Dedifferentiated amniotic fluid mesenchymal stem cell (primary cell): ENCODE measurements around the gene TSHB.
"Not testable (repeated sequence)": the region's sequence is repeated elsewhere in the genome, so short reads cannot be mapped to it uniquely, and the experiment has no call there.

Experiments
- DNase-seq: peaks from one replicate; pipeline ENCODE4 v3.0.0-alpha.2; 2016; ENCODE audit errors: extremely low spot score

TSHB gene

DNA sequence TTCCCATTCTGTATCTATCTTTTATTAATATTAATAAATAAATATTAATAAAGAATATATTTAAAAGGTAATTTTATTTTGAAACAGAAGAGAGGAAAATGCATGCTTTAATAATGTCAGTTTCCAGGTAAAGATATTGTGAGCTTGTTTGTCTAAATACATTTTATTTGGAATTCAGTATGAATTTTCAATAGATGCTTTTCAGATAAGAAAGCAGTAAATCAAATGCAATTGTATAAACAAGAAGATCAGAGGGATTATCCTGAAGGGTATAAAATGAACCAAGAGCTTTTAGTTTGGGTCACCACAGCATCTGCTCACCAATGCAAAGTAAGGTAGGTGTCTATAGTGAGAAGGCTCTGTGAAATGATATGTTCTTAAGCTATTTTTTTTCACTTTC, at the start of gene TSHB:
TSHB (plus strand) TSS at position 301 of the 400 bp plus-strand sequence. CDS start 3,537 bp downstream, outside the sequence.
- no peak for DNase-seq

DNA sequence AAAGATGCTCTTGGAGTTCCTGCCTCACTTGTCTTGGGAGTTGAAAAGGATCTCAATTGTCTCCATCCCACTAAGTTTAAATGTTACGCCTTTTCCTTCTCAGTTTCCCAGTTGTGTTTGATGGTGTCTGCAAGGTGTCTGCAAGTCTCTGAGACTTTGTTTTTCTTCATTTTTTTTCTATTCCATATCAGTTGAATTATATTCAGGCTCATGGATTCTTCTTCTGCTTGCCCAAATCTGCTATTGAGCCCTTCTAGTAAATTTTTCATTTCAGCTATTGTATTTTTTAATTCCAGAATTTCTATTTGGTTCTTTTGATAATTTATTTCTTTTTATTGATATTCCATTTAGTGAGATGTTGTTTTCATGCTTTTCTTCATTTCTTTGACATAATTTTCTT, 47.4 kb upstream of the TSHB start:
- no peak for DNase-seq

DNA sequence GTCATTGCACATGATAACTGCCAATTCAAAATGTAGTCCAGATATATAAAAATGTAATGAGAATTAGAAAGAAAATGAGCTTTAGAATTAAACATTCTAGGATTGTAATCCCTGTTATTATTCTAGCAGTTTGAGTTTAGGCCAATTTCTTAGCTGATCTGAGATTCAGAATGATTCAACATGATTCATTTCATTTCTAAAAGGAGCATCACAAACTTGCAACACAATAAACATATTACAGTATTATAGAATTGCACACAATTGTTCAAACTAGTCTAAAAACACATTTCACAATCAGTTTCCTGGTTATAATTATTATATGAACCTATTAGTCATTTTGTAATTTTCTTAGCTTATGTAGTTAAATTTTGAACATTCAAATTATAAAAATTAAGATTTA, 43.3 kb upstream of the TSHB start:
- DNase-seq = no peak

DNA sequence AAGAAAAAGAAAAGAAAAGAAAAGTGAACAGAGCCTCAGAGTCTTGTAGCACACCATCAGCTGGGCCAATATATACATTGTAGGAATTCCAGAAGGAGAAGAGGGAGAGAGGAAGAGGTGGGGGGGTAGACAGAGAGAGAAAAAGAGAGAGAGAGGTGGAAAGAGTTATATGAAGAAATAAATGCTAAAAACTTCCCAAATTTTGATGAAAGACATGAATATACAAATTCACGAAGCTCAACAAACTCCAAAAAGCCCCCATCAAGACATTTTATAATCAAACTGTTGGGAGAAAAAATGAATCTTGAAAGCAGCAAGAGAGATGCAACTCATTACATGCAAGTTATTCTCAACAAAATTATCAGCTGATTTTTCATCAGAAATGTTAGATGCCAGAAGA, 41.5 kb upstream of the TSHB start:
- DNase-seq = no peak

DNA sequence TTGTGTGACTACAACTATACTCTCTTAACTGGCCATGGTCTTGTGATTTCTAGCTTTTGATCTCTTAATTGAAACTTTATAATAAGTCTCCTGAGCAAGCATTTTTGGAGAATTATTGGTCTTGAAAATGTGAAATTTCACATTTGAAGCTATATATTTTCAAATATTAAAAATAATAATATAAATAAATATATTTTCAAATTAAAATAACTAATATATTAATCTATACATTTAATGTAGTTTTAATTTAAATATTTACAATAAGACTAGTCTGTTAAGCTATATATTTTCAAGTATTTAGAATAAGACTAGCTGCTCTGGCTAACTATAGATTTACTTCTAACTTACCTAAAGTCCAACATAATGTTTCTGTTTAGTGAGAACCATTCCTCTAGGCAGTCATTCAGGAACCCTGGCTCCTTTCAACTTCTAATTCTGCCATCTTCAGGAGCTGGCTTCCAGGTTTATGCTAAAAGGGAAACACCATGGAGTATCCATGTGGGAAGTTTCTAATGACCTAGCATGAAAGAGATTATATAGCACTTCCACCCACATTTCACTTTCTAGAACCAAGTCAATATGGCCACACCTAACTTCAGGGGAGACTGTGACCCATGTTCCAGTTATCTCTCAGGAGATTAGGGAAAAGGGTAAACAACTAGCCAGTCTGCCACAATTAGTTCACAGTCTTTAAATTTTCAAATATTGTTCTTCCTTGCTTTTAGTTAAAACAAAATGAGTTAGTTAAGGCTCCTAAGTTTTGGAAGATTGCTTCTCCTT, 31.9 kb upstream of the TSHB start:
- no peak for DNase-seq

DNA sequence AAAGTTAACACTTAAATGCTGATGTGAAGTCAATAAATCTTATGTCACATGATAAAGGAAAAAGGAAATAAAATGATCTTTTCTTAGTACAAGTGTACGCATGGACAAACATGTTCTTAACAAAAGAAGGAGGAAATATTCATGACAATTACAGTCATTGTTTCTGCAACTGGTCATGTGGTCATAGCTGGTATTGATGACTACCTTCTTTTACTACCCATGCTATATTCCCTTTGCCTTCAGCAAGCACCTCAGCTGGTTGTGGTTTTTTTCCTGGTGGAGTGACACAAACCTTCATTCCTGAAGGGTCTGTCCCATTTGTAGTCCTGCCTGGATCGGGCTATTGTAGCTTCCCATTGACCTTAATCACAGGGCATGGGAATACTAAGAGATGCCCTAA, 23.4 kb upstream of the TSHB start:
- DNase-seq = no peak

DNA sequence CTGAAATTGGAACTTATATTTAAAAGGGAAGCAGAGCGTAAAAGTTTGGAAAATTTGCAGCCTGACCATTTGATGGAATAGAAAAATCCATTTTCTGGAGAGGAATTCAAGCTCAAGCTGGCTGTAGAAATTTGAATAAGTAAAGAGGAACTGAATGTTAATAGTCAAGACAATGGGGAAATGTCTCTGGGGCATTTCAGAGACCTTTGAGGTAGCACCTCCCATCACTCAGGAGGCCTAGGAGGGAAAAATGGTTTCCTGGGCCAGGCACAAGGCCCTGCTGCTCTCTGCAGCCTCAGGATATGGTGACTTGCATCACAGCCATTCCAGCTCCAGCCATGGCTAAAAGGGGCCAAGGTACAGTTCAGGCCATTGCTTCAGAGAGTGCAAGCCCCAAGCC, 17.6 kb upstream of the TSHB start:
- no peak for DNase-seq

DNA sequence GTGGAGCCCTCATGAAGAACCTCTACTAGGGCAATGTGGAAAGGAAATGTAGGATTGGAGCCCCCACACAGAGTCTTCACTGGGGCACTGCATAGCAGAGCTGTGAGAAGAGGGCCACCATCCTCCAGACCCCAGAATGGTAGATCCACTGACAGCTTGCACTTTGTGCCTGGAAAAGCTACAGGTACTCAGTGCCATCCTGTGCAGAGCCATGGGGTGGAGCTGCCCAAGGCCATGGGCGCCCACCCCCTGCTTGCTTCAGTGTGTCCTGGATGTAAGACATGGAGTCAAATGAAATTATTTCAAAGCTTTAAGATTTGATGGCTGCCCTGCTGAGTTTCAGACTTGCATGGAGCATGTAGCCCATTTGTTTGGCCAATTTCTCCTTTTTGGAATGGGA, 17.2 kb upstream of the TSHB start:
- DNase-seq = no peak

DNA sequence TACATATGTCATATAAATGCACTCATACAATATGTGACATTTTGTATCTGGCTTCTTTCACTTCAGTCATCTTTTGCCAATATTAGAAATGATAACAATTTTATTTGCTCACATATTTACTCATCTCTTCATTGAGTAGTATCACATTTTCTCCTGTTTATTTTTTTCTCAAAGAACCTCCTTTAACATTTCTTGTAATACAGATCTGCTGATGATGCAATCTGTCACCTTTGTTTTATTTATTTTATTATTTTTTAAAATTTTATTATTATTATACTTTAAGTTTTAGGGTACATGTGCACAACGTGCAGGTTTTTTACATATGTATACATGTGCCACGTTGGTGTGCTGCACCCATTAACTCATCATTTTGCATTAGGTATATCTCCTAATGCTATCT, 15.8 kb upstream of the TSHB start:
- no peak for DNase-seq

DNA sequence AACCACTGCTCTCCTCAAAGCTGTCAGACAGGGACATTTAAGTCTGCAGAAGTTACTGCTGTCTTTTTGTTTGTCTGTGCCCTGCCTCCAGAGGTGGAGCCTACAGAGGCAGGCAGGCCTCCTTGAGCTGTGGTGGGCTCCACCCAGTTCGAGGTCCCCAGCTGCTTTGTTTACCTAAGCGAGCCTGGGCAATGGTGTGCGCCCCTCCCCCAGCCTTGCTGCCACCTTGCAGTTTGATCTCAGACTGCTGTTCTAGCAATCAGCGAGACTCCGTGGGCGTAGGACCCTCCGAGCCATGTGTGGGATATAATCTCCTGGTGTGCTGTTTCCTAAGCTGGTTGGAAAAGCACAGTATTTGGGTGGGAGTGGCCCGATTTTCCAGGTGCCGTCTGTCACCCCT, 10.1 kb upstream of the TSHB start:
- DNase-seq = not testable (repeated sequence)

DNA sequence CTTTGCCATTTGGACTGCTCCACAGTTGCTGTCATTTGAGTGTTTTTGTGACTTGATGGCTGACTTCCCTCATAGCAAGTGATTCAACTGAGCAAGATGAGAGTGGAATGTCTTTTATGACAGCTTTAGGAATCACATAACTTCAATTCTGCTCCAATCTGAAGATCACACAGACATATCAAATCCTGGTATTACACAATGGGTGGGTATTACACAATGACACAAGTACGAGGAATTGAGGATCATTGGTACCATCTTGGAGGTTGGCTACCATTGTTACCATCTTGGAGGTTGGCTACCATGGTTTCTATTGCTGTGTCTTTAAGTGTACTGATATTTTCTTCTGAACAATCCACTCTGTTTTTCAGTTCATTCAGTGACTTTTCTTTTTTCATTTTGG, 8.5 kb upstream of the TSHB start:
- no peak for DNase-seq

DNA sequence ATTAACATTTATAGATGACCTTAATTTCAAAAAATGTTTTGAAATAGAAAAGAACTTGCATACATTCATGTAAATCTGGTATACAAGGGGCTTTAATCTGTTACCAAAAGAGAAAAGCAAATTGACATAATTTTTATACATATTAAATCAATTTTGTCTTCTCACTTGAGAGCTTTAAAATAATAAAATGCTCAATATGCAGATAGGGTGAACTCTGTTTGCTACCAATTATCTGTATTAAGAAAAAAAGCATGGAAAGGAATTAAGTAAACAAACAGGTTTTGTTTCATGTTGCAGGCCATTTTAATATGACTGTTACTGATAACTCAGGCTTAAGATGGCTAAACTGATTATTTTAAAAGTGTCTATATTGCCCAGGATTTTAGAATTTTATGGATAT, 6.0 kb upstream of the TSHB start:
- DNase-seq = no peak

DNA sequence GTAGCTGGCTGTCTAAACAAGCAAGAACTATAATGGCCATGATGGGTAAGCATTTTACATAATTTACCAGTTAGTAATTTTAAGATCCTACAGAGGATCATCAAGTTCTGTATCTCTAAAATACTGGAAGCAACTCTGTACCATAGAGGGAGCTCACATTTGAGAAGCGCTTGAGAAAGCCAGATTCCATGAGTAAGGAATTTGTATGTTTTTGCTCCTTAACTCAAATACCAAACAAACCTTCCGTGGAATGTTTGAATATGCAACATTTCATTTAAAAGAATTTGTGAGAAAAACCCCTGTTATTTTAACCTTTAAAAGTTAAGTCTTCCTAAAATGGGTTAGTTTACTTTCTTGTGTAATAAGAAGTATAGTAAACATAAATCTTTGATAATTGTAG, 2.0 kb downstream of the TSHB start:
- peak; percentile 26 for DNase-seq

DNA sequence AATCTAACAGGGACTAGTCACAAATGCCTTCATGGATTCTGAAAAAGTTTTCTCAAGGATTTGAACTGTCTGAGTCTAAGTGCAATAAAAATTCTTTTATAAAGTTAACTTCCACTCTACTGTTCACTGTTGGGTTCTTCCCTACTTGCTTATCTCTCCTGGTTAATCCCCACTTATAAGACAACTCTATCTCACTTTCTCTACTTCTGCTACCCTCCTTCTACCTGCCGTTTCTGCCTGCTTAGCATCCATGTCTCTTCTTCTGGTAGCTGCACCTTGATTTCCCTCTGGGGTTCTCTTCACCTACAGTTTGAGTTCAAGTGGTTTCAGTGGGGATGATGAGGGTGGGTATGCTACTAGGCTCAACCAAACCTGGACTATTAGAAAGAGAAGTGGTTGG, 6.0 kb downstream of the TSHB start:
- DNase-seq = no peak

DNA sequence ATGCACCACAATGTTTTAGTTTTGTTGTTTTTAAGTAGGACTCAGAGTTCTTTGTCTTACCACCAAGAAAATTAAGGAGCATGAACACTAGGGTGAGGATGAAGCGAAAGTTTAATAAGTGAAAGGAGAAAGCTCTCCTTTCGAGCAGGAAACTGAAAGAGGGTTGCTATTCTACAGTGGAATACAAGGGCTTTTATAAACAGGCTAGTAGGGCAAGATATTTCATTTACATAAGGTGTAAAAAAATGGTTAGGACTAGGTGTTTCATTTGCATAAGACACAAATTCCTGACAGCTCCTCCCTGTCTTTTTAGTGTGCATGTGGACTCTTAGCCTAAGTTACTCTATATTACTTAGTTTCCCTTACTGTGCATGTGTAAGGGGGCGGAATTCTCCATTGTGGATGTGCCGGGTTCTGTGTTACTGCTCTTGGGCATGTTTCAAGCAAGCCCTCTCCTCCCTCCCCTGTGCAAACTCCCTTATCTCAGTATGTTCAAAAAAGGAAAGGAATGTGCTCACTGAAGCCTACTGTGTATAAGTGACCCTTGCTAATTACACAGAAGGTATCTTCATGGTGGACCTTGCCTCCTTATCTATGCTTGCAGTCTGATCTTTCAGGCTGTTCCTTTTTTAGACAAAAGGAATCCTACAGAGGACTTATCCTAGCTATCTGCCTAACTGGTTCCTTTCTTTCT, 7.3 kb downstream of the TSHB start:
- DNase-seq = no peak

DNA sequence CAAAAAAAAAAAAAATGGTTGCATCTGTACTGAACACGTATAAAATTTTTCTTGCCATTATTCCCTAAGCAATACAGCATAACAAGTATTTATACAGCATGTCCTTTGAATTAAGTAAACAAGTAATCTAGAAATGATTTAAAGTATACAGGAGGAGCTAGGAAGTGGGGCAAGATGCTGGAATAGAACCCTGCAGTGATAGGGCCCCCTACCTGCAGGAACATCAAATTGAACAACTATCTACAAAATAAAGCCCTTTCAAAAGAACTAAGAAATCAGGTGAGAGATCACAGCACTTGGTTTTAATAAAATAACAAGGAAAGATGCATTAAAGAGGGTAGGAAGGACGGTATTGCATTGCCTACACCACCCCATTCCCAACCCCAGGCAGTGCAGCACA, 10.9 kb downstream of the TSHB start:
- no peak for DNase-seq

DNA sequence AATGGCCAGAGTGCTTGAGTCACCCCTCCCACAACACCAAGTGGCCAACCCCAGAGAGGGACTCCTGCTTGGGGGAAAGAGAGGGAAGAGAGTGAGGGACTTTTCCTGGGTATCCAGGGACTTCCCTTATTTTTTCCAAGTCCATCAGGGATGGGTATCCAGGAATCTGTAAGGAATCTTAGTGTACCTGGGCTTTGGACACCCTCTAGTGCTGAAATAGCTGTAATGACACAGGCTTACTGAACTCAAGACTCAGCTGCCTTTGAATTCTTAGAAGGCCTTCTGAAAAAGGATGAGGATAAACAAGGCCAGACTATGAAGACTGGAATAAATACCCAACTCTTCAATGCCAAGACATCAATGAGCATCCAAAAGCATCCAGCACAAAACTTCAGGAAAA, 12.0 kb downstream of the TSHB start:
- no peak for DNase-seq

DNA sequence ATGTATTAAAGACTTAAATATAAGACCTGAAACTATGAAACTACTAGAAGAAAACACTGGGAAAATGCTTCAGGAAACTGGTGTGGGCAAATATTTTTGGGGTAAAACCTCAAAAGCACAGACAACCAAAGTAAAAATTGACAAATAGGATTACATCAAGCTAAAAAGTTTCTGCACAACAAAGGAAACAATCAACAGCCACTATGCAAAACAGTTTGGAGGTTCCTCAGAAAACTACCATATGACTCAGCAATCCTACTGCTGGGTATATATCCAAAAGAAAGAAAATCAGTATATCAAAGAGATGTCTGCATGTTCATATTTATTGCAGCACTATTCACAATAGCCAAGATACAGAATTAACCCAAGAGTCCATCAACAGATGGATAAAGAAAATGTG, 17.1 kb downstream of the TSHB start:
- no peak for DNase-seq

DNA sequence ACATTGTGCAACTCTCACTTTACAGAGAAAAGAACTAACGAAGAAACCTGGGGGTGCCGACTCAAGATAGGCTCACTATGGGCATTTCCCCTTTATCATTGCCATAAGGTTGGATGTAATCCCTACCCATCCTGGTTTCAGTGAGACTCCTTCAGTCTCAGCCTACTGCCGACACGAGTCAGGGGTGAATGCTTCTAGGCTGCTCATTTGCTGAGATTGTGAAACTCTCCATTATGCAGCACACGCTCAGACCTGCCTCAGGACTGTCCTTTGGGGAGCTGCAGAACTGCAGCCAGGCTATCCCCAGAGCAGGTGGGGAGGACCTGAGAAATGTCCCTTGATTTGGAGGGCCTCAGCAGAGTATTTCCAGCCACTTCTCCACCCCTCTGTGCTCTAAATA, 22.2 kb downstream of the TSHB start:
- DNase-seq = no peak

DNA sequence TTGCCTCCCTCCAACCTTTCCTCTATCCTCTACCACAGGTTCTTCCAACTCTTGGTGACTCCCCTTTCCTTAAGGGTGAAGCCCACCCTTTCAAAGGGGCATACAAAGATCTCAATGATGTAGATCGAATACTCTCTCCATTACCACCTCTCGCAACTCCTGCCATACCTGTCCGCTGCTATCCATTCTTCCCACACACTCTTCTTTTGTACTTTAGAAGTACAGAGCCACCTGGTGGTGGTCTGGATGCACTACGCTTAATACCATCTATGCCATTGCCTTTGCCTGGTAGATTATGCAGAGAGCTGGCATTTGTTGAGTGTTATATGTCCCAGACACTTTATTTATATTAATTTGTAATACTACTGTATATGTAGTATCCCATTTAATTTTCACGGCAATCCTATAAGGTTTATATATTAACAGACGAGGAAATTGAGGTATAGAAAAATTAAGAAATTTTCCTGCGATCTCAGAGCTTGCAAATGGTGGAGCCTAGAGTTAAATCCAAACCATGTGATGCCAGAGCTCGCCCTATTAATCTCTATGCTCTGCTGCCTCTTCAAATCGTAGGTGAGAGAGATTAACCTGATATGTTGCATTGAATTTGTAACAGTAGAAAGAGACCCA, 22.9 kb downstream of the TSHB start:
- DNase-seq = no peak

DNA sequence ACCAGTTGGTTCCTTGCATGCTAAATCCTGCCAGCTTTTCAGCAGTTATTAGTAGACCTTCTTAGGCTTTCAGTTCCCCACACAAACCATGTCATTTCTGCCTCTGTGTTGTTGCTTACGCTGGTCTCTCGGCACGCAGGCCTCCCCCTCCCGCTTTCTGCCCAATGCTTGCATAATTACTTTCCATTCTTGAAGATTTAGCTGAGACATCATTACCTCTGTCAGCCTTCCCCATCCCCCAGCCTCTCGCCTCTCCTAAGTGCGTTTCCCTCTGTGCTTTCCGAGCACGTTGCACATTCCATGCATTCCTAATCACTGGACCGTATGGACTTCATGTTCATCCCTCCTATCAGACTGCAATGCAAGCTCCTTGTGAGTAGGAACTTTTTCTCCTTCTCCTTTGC, 26.8 kb downstream of the TSHB start:
- DNase-seq = peak; percentile 65

DNA sequence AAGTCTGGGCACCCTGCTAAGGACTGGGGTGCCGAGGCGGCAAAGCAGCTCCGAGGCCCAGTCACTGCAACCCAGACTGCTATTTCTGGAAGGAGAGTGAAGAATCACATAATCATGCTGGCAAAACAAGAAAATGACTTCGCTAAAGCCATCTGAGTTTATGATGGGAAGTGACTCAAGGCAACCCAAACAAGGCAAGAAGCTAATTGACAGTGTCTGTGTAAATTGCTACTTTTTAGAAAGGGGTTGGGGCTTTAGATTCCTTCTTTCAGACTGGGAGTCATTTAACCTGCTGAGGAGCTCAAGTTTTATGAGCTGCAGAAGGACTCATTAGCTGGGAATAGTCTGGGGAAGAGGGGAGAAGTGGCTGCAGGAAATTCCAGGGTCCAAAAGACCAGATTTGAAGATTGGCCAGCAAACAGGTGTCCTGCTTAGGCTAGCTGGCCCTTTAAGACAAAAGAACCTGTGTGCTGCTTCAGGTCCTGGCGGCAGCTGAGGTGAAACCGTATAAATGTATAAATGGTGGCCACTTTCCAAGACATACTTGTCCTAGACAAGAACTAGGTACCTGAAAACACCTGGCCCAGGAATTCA, 28.1 kb downstream of the TSHB start:
- no peak for DNase-seq

DNA sequence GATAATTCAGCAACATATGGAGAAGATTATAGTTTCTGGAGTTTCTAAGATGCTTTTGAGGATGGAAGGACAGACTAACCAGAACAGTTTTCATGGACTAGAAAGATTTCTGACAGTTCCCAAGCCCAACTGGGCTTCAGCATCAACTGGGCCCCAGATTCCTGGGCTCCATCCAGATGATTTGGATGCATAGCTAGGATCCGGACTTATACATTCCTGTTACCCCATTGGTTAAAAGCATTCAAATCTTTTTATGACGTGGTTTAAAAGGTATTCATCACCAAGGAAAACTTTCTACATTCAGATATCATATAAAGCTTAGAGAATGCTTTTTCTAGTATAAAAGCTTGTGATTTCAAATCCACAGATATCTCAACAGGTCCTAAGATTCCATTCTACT, 29.7 kb downstream of the TSHB start:
- DNase-seq = no peak
